Neural cell (in vitro differentiated cells): Measurements from ENCODE around the gene IQGAP2.

ENCODE experiments used
- EP300 ChIP-seq: fragments of 450-650 bp; conservative IDR thresholded peaks from 2 replicates; pipeline ENCODE4 v1.6.1; 2014; ENCODE audit warnings: antibody characterized with exemption, mild to moderate bottlenecking, moderate library complexity; ENCODE audit not compliant: poor library complexity, severe bottlenecking
- EZH2 ChIP-seq: fragments of 200-600, 300-800 bp; shearing (Covaris generic), sonication (generic); IDR thresholded peaks from 2 replicates; pipeline ENCODE4 v1.6.1; 2014; ENCODE audit warnings: antibody characterized with exemption, low read length, borderline replicate concordance, mild to moderate bottlenecking; ENCODE audit not compliant: insufficient read depth, poor library complexity, severe bottlenecking
- POLR2AphosphoS5 ChIP-seq: IDR thresholded peaks from 2 replicates; pipeline ENCODE4 v1.6.1; 2012
- RAD21 ChIP-seq: fragments of 450-650 bp; conservative IDR thresholded peaks from 2 replicates; pipeline ENCODE4 v1.6.1; 2014; ENCODE audit warnings: antibody characterized with exemption, mild to moderate bottlenecking, moderate library complexity
- TF ChIP-seq, protein P1 (sequence below): fragments of 450-650 bp; IDR thresholded peaks from 2 replicates; pipeline ENCODE4 v1.5.1; 2014; ENCODE audit warnings: antibody characterized with exemption, mild to moderate bottlenecking, moderate library complexity; ENCODE audit not compliant: poor library complexity, severe bottlenecking

DNA sequence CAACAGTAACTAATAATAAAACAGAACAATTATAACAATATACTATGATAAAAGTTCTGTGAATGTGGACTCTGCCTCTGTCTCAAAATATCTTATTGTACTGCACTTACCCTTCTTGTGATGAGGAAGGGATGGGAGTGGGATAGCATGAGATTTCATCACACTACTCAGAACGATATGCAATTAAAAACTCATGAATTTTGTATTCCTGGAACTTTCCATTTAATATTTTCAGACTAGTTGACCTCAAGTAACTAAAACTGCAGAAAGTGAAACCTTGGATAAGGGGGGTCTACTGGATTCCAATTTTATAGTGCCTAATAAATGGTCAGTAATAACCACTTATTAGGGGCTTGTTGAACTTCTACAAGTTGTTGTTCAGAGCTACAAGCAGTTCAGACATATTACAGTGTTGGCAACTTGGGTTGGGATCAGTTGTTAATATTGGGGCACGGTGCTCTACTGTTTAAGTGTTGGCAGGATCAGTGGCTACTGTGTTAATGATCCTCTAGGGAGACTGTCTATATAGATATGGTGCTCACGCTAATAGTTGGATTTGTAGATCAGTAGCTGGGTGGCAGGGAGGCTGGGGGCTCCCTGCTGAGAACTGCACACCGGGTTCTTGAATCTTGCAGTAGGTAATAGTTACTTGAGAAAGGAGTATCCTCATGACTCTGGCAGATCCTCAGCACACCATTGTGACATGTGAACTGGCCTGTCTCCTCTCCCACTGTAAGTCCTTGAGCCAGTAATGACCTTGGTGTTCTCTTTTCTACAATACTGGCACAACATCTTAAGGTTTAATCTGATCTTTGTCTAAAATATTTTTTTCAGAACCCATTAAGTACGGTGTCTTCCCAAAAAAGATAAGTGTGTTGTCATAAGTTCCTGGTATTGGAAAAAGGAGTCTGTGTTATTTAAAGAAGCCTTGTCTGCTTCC, 158.1 kb downstream of the IQGAP2 start:
- no peak for TF ChIP-seq RAD21
- TF ChIP-seq, protein P1, sequence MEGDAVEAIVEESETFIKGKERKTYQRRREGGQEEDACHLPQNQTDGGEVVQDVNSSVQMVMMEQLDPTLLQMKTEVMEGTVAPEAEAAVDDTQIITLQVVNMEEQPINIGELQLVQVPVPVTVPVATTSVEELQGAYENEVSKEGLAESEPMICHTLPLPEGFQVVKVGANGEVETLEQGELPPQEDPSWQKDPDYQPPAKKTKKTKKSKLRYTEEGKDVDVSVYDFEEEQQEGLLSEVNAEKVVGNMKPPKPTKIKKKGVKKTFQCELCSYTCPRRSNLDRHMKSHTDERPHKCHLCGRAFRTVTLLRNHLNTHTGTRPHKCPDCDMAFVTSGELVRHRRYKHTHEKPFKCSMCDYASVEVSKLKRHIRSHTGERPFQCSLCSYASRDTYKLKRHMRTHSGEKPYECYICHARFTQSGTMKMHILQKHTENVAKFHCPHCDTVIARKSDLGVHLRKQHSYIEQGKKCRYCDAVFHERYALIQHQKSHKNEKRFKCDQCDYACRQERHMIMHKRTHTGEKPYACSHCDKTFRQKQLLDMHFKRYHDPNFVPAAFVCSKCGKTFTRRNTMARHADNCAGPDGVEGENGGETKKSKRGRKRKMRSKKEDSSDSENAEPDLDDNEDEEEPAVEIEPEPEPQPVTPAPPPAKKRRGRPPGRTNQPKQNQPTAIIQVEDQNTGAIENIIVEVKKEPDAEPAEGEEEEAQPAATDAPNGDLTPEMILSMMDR: no peak
- TF ChIP-seq EP300: no peak
- no peak for TF ChIP-seq EZH2
- TF ChIP-seq POLR2AphosphoS5: no peak
